ENCODE results near the gene DUSP3.

The DUSP3 gene

GRCh38 chr17:43779145-43780125, 658 bp upstream of the DUSP3 start:
- TF ChIP-seq CTCF (IDR thresholded peaks at IDR 0.05), result no peak
- Histone ChIP-seq H3K27ac (peak overlapping the region; percentile 98 to 100), H3K4me3 (peak overlapping the region; percentile 79)
- no peak for DNase-seq (ENCODE audit: low spot score)

DNA sequence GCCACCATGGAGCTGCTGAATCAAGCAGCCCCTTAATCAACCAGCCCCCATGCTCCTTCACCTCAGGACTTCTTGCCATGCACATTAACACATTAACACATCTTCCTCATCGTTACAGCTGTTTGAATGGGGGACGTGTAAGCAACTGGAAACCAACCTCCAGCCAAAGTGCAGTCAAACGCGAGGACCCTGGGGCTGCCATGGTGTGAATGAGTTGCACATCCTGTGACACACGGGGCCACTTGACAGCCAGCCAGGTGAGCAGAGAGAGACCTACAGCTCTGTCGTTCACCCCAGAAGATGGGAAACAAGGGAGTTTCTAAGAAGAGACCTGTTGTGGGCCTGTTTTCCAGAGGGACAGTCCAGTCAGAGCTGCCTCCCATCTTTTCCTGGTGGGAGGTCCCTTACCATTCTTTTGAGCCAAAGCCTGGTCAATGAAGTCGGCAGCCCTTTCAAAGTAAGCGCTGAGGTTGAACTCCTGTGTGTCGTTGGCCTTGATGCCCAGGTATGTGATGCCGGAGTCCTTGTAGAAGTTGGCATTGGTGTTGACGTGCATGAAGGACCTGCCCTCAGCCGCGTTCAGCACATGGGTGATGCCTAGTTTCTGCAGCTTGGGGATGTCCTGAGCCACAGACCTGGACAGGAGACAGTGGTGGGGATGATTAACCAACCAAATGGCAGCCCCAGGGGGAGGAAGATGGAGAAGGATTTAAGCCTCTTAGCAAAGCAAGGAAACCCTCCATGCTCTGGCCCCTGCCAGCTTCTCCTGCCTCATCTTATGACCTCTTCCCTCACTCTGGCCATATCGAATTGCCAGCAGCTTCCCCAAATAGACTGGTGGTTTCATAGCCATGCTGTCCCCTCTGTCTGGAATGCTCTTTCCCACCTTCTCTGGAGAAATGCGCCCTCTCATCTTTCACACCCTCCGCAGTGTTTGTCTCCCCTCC, 4.2 kb downstream of the DUSP3 start:
- DNase-seq (ENCODE audit: low spot score), result peak; percentile 70
- H3K27ac ChIP-seq, result peak overlapping the region; percentile 88 to 89
- no peak overlapping the region for H3K4me3 ChIP-seq
- TF ChIP-seq CTCF (IDR thresholded peaks at IDR 0.05), result no peak

- peak overlapping the region; percentile 88 to 89 for H3K27ac ChIP-seq
- DNase-seq (ENCODE audit: low spot score), result peak; percentile 82
- no peak for TF ChIP-seq CTCF (IDR thresholded peaks at IDR 0.05)
- H3K4me3 ChIP-seq, result peak overlapping the region; percentile 2
These were observed 5.7 kb downstream of the DUSP3 start for GRCh38 chr17:43772877-43773648.

DNA sequence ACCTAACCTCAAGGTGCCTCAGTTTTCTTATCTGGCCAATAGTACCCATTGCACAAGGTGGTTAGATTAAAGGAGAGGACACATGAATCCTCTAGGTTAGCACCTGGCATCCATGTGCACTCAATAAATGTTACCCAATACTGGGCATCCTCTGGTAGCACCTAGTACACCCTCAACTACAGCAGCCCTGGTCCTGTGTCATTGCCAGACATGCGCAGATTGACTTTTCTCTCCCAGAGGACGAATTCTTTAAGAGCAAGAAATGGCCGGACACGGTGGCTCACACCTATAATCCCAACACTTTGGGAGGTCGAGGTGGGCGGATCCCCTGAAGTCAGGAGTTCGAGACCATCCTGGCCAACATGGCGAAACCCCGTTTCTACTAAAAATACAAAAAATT, 7.3 kb downstream of the DUSP3 start:
- TF ChIP-seq CTCF (IDR thresholded peaks at IDR 0.05), result no peak
- no peak overlapping the region for H3K4me3 ChIP-seq
- H3K27ac ChIP-seq, result no peak overlapping the region
- no peak for DNase-seq (ENCODE audit: low spot score)

- no peak for DNase-seq (ENCODE audit: low spot score)
- no peak overlapping the region for H3K27ac ChIP-seq
- H3K4me3 ChIP-seq, result no peak overlapping the region
- no peak for TF ChIP-seq CTCF (IDR thresholded peaks at IDR 0.05)
These were observed 7.8 kb downstream of the DUSP3 start for GRCh38 chr17:43770957-43771356.

DNA sequence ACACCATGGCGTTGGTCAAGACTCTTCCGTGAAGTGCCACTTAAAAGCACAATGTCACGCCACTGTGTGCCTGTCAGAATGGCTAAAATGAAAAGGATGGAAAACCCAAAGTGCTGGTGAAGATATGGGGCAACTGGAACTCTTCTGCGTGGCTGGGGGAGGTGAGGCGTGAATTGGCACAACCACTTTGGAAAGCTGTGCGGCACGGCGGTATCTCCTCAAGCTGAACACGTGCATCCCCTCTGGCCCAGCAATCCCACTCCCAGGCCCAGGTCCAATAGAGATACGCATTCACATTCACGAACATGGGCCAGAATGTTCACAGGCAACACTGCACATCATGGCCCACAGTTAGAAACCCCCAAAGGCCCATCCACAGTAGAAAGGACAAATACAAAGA, 8.9 kb downstream of the DUSP3 start:
- peak; percentile 54 for DNase-seq (ENCODE audit: low spot score)
- no peak for TF ChIP-seq CTCF (IDR thresholded peaks at IDR 0.05)
- H3K4me3 ChIP-seq, result no peak overlapping the region
- H3K27ac ChIP-seq, result peak overlapping the region in 1 of 2 donors; percentile 59

Measured in coronary artery (tissue), 2 donors.